WERI-Rb-1 (cell line): ENCODE results near the gene DSP.
A peak's percentile ranks its signal among the peaks of the same experiment; 100 is the strongest.

ENCODE experiments used
- DNase-seq: peaks from one replicate; pipeline ENCODE4 v3.0.0-alpha.2; 2020
- H3K27ac ChIP-seq: fragments of 250-450 bp; sonication (Bioruptor Pico); 2 replicates; pipeline ENCODE4 v1.5.1; 2020; ENCODE audit warnings: mild to moderate bottlenecking, moderate library complexity
- H3K27me3 ChIP-seq: fragments of 250-450 bp; sonication (Bioruptor Pico); 2 replicates; pipeline ENCODE4 v1.5.1; 2021; ENCODE audit warnings: mild to moderate bottlenecking, low read depth, moderate library complexity; ENCODE audit not compliant: insufficient read depth, severe bottlenecking
- H3K36me3 ChIP-seq: fragments of 250-450 bp; sonication (Bioruptor Pico); 2 replicates; pipeline ENCODE4 v1.5.1; 2020; ENCODE audit warnings: mild to moderate bottlenecking, moderate library complexity
- H3K4me3 ChIP-seq: 2 replicates; pipeline ENCODE4 v1.5.1; 2011; ENCODE audit warnings: low read depth, mild to moderate bottlenecking, control low read depth, low read length
- H3K9me3 ChIP-seq: fragments of 250-450 bp; sonication (Bioruptor Pico); 2 replicates; pipeline ENCODE4 v1.5.1; 2021; ENCODE audit warnings: mild to moderate bottlenecking, moderate library complexity; ENCODE audit not compliant: severe bottlenecking
- CTCF ChIP-seq: IDR thresholded peaks from 2 replicates; pipeline ENCODE4 v1.5.1; 2011; ENCODE audit warnings: low read depth, mild to moderate bottlenecking, control low read depth, inconsistent platforms, low read length

DSP gene

GRCh38 chr6:7541175-7542064, at the start of gene DSP:
TSS of gene DSP (plus strand) at chr6:7541671. CDS start at chr6:7541916, 245 bp downstream.
- peak; percentile 81 for DNase-seq
- peaks cover 13% of the 10 kb centered on the region for H3K9me3 ChIP-seq
- H3K27ac ChIP-seq, result peak within 1 kb of the TSS; percentile 62

GRCh38 chr6:7493866-7494265, 47.6 kb upstream of the DSP start:
- TF ChIP-seq CTCF, result no peak
- Histone ChIP-seq H3K27me3 (peaks cover 16% of the 10 kb centered on the region), H3K36me3 (no peaks in the 10 kb centered on the region), H3K4me3 (no peak overlapping the region), H3K9me3 (peaks cover 8% of the 10 kb centered on the region), H3K27ac (no peak overlapping the region)
- DNase-seq, result no peak

More at GRCh38 chr6:7541175-7542064, at the start of gene DSP:
- Histone ChIP-seq H3K4me3 (peak within 1 kb of the TSS; percentile 49), H3K36me3 (no peaks in the 10 kb centered on the region), H3K27me3 (no peaks in the 10 kb centered on the region)
- TF ChIP-seq CTCF, result no peak

GRCh38 chr6:7494638-7495037, 46.8 kb upstream of the DSP start:
- Histone ChIP-seq H3K27ac (no peak overlapping the region), H3K27me3 (peaks cover 13% of the 10 kb centered on the region), H3K4me3 (no peak overlapping the region), H3K36me3 (no peaks in the 10 kb centered on the region), H3K9me3 (peaks cover 8% of the 10 kb centered on the region)
- DNase-seq, result no peak
- no peak for TF ChIP-seq CTCF

- Histone ChIP-seq H3K4me3 (no peak overlapping the region), H3K27me3 (peaks cover 5% of the 10 kb centered on the region), H3K36me3 (no peaks in the 10 kb centered on the region), H3K9me3 (peaks cover 8% of the 10 kb centered on the region), H3K27ac (no peak overlapping the region)
- TF ChIP-seq CTCF, result no peak
- DNase-seq, result no peak
Measured at GRCh38 chr6:7496266-7496875, 45.1 kb upstream of the DSP start.

GRCh38 chr6:7500752-7501282, 40.7 kb upstream of the DSP start:
- Histone ChIP-seq H3K27ac (no peak overlapping the region), H3K36me3 (no peaks in the 10 kb centered on the region), H3K27me3 (no peaks in the 10 kb centered on the region), H3K9me3 (no peaks in the 10 kb centered on the region), H3K4me3 (no peak overlapping the region)
- no peak for TF ChIP-seq CTCF
- DNase-seq, result no peak
